CD14-positive monocyte (primary cell): Measurements from ENCODE around the gene KCTD5. TPM values are rescaled to one million over a fixed set of nuclear protein-coding genes. Genes with fewer than 3 reads are reported as not detected.

ENCODE experiments used
- DNase-seq, 3 donors: peaks; one replicate each; pipeline ENCODE4 v3.0.0-alpha.2; 2011 to 2022
- H2AFZ ChIP-seq: 2 replicates; pipeline ENCODE4 v1.6.0; 2012; ENCODE audit warnings: mild to moderate bottlenecking, low read depth, low read length, inconsistent platforms; ENCODE audit not compliant: insufficient read depth, poor library complexity, severe bottlenecking
- H3K27ac ChIP-seq, 2 donors: 1 replicate in 1 of 2; 2 replicates in 1 of 2; pipeline ENCODE4 v1.5.1; 2012 to 2013; ENCODE audit warnings: low read length in 2 of 2, control low read depth in 1 of 2, inconsistent platforms in 1 of 2, low read depth in 1 of 2, mild to moderate bottlenecking in 1 of 2
- H3K27me3 ChIP-seq, 2 donors: one replicate each; pipeline versions ENCODE4 v1.6.0 to v1.6.1; 2011 to 2013; ENCODE audit warnings: low read length in 2 of 2; ENCODE audit not compliant: control insufficient read depth in 2 of 2, insufficient read depth in 2 of 2
- H3K36me3 ChIP-seq, 2 donors: replicated peaks in 1 of 2; 1 replicate in 1 of 2; 2 replicates in 1 of 2; pipeline versions ENCODE4 v1.5.1 to v1.6.1; 2012 to 2013; ENCODE audit warnings: low read length in 2 of 2, control low read depth in 1 of 2, inconsistent platforms in 1 of 2, mild to moderate bottlenecking in 1 of 2; ENCODE audit not compliant: insufficient read depth in 2 of 2, control insufficient read depth in 1 of 2
- H3K4me1 ChIP-seq, 2 donors: 1 replicate in 1 of 2; 2 replicates in 1 of 2; pipeline versions ENCODE4 v1.5.1 to v1.6.1; 2012 to 2013; ENCODE audit warnings: low read length in 2 of 2, control low read depth in 1 of 2, inconsistent platforms in 1 of 2, mild to moderate bottlenecking in 1 of 2, moderate library complexity in 1 of 2; ENCODE audit not compliant: insufficient read depth in 2 of 2, control insufficient read depth in 1 of 2
- H3K4me2 ChIP-seq: replicated peaks from 2 replicates; pipeline ENCODE3; 2012; ENCODE audit warnings: low read length, moderate library complexity, mild to moderate bottlenecking; ENCODE audit not compliant: poor library complexity, severe bottlenecking; ENCODE audit errors: extremely low read depth
- H3K4me3 ChIP-seq, 3 experiments: fragments of 200-600 bp in 1 of 3; sonication (generic) in 1 of 3; replicated peaks in 1 of 3; 1 replicate in 2 of 3; 2 replicates in 1 of 3; pipeline ENCODE4 v1.5.1; 2011 to 2013; ENCODE audit warnings: low read length in 3 of 3, mild to moderate bottlenecking in 3 of 3, control low read depth in 2 of 3, low read depth in 2 of 3, inconsistent platforms in 1 of 3, moderate library complexity in 1 of 3
- H3K79me2 ChIP-seq: 2 replicates; pipeline ENCODE4 v1.6.0; 2012; ENCODE audit warnings: mild to moderate bottlenecking, control low read depth, inconsistent platforms, low read length, moderate library complexity; ENCODE audit not compliant: insufficient read depth
- H3K9ac ChIP-seq: 2 replicates; pipeline ENCODE4 v1.6.0; 2017; ENCODE audit warnings: low read length, mild to moderate bottlenecking; ENCODE audit not compliant: insufficient read depth, poor library complexity, severe bottlenecking
- H3K9me3 ChIP-seq, 2 donors: replicated peaks in 1 of 2; 1 replicate in 1 of 2; 2 replicates in 1 of 2; pipeline versions ENCODE4 v1.5.1 to v1.6.1; 2012 to 2013; ENCODE audit warnings: low read length in 2 of 2, control low read depth in 1 of 2; ENCODE audit not compliant: control insufficient read depth in 1 of 2, insufficient read depth in 1 of 2
- H4K20me1 ChIP-seq: 2 replicates; pipeline ENCODE4 v1.6.0; 2012; ENCODE audit warnings: mild to moderate bottlenecking, low read length, control low read depth, moderate library complexity; ENCODE audit not compliant: insufficient read depth
- H3K27ac Mint-ChIP-seq, 7 donors: one replicate each; pipeline ENCODE4 v1.8.0; 2020; ENCODE audit warnings: mild to moderate bottlenecking in 7 of 7, mixed read lengths in 7 of 7, moderate library complexity in 6 of 7, inconsistent platforms in 2 of 7
- H3K27me3 Mint-ChIP-seq, 3 donors: one replicate each; pipeline ENCODE4 v1.8.0; 2021 to 2022; ENCODE audit warnings: low read depth in 3 of 3, mild to moderate bottlenecking in 3 of 3, mixed read lengths in 3 of 3, moderate library complexity in 3 of 3, inconsistent platforms in 1 of 3
- H3K36me3 Mint-ChIP-seq, 2 donors: one replicate each; pipeline ENCODE4 v1.8.0; 2020; ENCODE audit warnings: mixed read lengths in 2 of 2, inconsistent platforms in 1 of 2, mild to moderate bottlenecking in 1 of 2
- H3K4me1 Mint-ChIP-seq: one replicate; pipeline ENCODE4 v1.8.0; 2020; ENCODE audit warnings: mild to moderate bottlenecking, mixed read lengths
- H3K4me3 Mint-ChIP-seq, 2 donors: one replicate each; pipeline ENCODE4 v1.8.0; 2020; ENCODE audit warnings: mild to moderate bottlenecking in 2 of 2, mixed read lengths in 2 of 2, moderate library complexity in 1 of 2
- H3K9me3 Mint-ChIP-seq, 7 donors: one replicate each; pipeline ENCODE4 v1.8.0; 2020 to 2022; ENCODE audit warnings: mixed read lengths in 7 of 7, mild to moderate bottlenecking in 6 of 7, moderate library complexity in 6 of 7, inconsistent platforms in 2 of 7
- CTCF ChIP-seq: fragments of 200-600 bp; IDR thresholded peaks from one replicate; pipeline ENCODE4 v1.8.0; 2022; ENCODE audit warnings: antibody characterized with exemption, mild to moderate bottlenecking
- WGBS: methylation state at CpG from one replicate; pipeline ENCODE4 v1.1.5; 2013; ENCODE audit warnings: missing lambda C conversion rate; ENCODE audit not compliant: insufficient coverage; 5-methylcytosine and 5-hydroxymethylcytosine counted together
- intact Hi-C, 2 donors: fragments of 100-400 bp; cut with micrococcal nuclease; formaldehyde crosslinking; loops; one replicate each; pipeline versions ENCODE4 v1.15.0 to v1.15.1; 2023
- polyA plus RNA-seq, 3 donors: library from polyadenylated mRNA; depleted of rRNA in 1 of 3; unstranded in 2 of 3; stranded (reverse) in 1 of 3; fragments of 300-500 nt in 2 of 3; fragments of >200 nt in 1 of 3; fragmentation: Illumina TruSeq in 2 of 3; gene quantifications; 1 replicate in 2 of 3; 2 replicates in 1 of 3; pipeline ENCODE4 v1.2.3, GENCODE V29; 2012 to 2021

KCTD5 gene
- polyA plus RNA-seq, 3 donors, result 16.0 to 23.1 (median 21.0) TPM

GRCh38 chr16:2704983-2705275 is 22.6 kb downstream of the KCTD5 start:
- no peaks in the 10 kb centered on the region for H3K27me3 ChIP-seq
- H3K27me3 Mint-ChIP-seq, result peaks cover 0 to 1% (median 0%) of the 10 kb centered on the region in 3 donors
- intact Hi-C loops, result no loop called here
- no peak for DNase-seq
- no peak overlapping the region for H3K9ac ChIP-seq
- no peak overlapping the region for H2AFZ ChIP-seq
- peaks cover 100% of the 10 kb centered on the region for H4K20me1 ChIP-seq
- H3K9me3 Mint-ChIP-seq, result no peaks in the 10 kb centered on the region
- no peak overlapping the region for H3K27ac ChIP-seq
- no peak overlapping the region for H3K4me3 Mint-ChIP-seq
- no peak overlapping the region for H3K4me3 ChIP-seq
- H3K9me3 ChIP-seq, result no peaks in the 10 kb centered on the region
- H3K27ac Mint-ChIP-seq, result no peak overlapping the region
- no peaks in the 10 kb centered on the region for H3K4me1 ChIP-seq
- WGBS, result 95% methylated on average over 14 of the region's 14 CpGs
- TF ChIP-seq CTCF, result no peak
- peaks cover 95 to 100% of the 10 kb centered on the region in 2 donors for H3K36me3 ChIP-seq
- H3K4me1 Mint-ChIP-seq, result no peaks in the 10 kb centered on the region
- H3K79me2 ChIP-seq, result peaks cover 3% of the 10 kb centered on the region
- peaks cover 51 to 95% of the 10 kb centered on the region in 2 donors for H3K36me3 Mint-ChIP-seq
- no peak overlapping the region for H3K4me2 ChIP-seq

GRCh38 chr16:2705351-2705750 is 23.0 kb downstream of the KCTD5 start:
- H3K4me1 ChIP-seq, result no peaks in the 10 kb centered on the region
- H3K4me3 Mint-ChIP-seq, result no peak overlapping the region
- no peaks in the 10 kb centered on the region for H3K9me3 ChIP-seq
- WGBS, result 95% methylated on average over 9 of the region's 10 CpGs
- no peaks in the 10 kb centered on the region for H3K4me1 Mint-ChIP-seq
- no peak overlapping the region for H3K27ac Mint-ChIP-seq
- H3K9ac ChIP-seq, result no peak overlapping the region
- H3K9me3 Mint-ChIP-seq, result no peaks in the 10 kb centered on the region
- peaks cover 90 to 100% of the 10 kb centered on the region in 2 donors for H3K36me3 ChIP-seq
- no peak overlapping the region for H2AFZ ChIP-seq
- no peak for DNase-seq
- no peak overlapping the region for H3K4me3 ChIP-seq
- H3K4me2 ChIP-seq, result no peak overlapping the region
- no peak overlapping the region for H3K27ac ChIP-seq
- intact Hi-C loops, result no loop called here
- peaks cover 50 to 91% of the 10 kb centered on the region in 2 donors for H3K36me3 Mint-ChIP-seq
- no peaks in the 10 kb centered on the region for H3K27me3 ChIP-seq
- H4K20me1 ChIP-seq, result peaks cover 100% of the 10 kb centered on the region
- peaks cover 3% of the 10 kb centered on the region for H3K79me2 ChIP-seq
- no peaks in the 10 kb centered on the region for H3K27me3 Mint-ChIP-seq
- TF ChIP-seq CTCF, result no peak
